HCT116 (cell line): ENCODE results near the gene FAM174A. TPM values are rescaled to one million over a fixed set of nuclear protein-coding genes. Genes with fewer than 3 reads are reported as not detected.

Source experiments
- ATAC-seq: fragments of 200-7000 bp; cut with Tn5 transposase; 2 replicates; pipeline ENCODE4 v1.9.1; 2020; ENCODE audit warnings: mild to moderate bottlenecking, moderate library complexity
- BruUV-seq: library from RNA; stranded (reverse); fragments of 400-500 nt; replicated peaks from 2 replicates; lab custom pipeline; 2021; lab: Mats Ljungman, UMichigan
- CTCF ChIA-PET: fragments of 300-600 bp; sonication (Branson Sonifier 250); formaldehyde crosslinking; loops from one replicate; lab custom pipeline; 2021; ENCODE audit warnings: antibody characterized with exemption; lab: Charles Lee
- POLR2A ChIA-PET: fragments of 300-600, 350-600 bp; sonication (Branson Sonifier 250); formaldehyde crosslinking; loops from one replicate; lab custom pipeline; 2021; ENCODE audit warnings: antibody characterized with exemption; lab: Charles Lee
- RAD21 ChIA-PET, 2 experiments: fragments of 300-600 bp; sonication (Branson Sonifier 250); formaldehyde crosslinking; loops; one replicate each; lab custom pipeline; 2023; ENCODE audit warnings: low total read pairs in 2 of 2; ENCODE audit not compliant: uncharacterized antibody in 2 of 2, unreplicated experiment in 2 of 2, low non-redundant PET in 1 of 2; lab: Charles Lee
- DNase-seq: peaks from one replicate; pipeline ENCODE4 v3.0.0-alpha.2; 2010; ENCODE audit warnings: low read depth, low spot score
- H2AFZ ChIP-seq: fragments of 200-600 bp; shearing (Covaris generic), sonication (generic); 2 replicates; pipeline ENCODE4 v1.6.1; 2017; ENCODE audit warnings: low read depth, mixed run types, mixed read lengths, antibody characterized with exemption, low read length; ENCODE audit not compliant: poor library complexity, severe bottlenecking
- H3K27ac ChIP-seq: 2 replicates; pipeline ENCODE4 v1.5.1; 2012; ENCODE audit warnings: low read depth, low read length
- H3K27me3 ChIP-seq: fragments of 200-600 bp; sonication (generic); 2 replicates; pipeline ENCODE4 v1.6.1; 2016; ENCODE audit warnings: mixed run types, low read length, mixed read lengths; ENCODE audit not compliant: insufficient read depth
- H3K36me3 ChIP-seq, 2 experiments: fragments of 200-500 bp in 1 of 2; fragments of 200-600 bp in 1 of 2; sonication (Bioruptor generic) in 1 of 2; sonication (generic) in 1 of 2; 2 replicates each; pipeline versions ENCODE4 v1.5.1 to v1.6.1; 2014 to 2016; ENCODE audit warnings: low read length in 2 of 2, inconsistent platforms in 1 of 2, mixed read lengths in 1 of 2, mixed run types in 1 of 2; ENCODE audit not compliant: insufficient read depth in 2 of 2, control insufficient read depth in 1 of 2
- H3K4me1 ChIP-seq, 2 experiments: fragments of 200-600 bp in 1 of 2; sonication (generic) in 1 of 2; 2 replicates each; pipeline versions ENCODE4 v1.5.1 to v1.6.1; 2012 to 2017; ENCODE audit warnings: low read length in 2 of 2, inconsistent platforms in 1 of 2, mild to moderate bottlenecking in 1 of 2, mixed read lengths in 1 of 2, mixed run types in 1 of 2, moderate library complexity in 1 of 2; ENCODE audit not compliant: insufficient read depth in 2 of 2, control insufficient read depth in 1 of 2
- H3K4me2 ChIP-seq: fragments of 200-600 bp; sonication (generic); 2 replicates; pipeline ENCODE4 v1.6.1; 2017; ENCODE audit warnings: mixed run types, low read length, mixed read lengths
- H3K4me3 ChIP-seq, 2 experiments: fragments of 200-600 bp in 1 of 2; sonication (generic) in 1 of 2; replicated peaks in 1 of 2; 2 replicates each; pipeline ENCODE4 v1.5.1; 2011 to 2016; ENCODE audit warnings: low read length in 2 of 2, control low read depth in 1 of 2, low read depth in 1 of 2, mild to moderate bottlenecking in 1 of 2, mixed read lengths in 1 of 2, mixed run types in 1 of 2
- H3K79me2 ChIP-seq: fragments of 200-600 bp; sonication (generic); 2 replicates; pipeline ENCODE4 v1.6.1; 2017; ENCODE audit warnings: mild to moderate bottlenecking, mixed run types, low read length, moderate library complexity, mixed read lengths; ENCODE audit not compliant: insufficient read depth
- H3K9ac ChIP-seq: fragments of 200-600 bp; sonication (generic); 2 replicates; pipeline ENCODE4 v1.6.1; 2016; ENCODE audit warnings: low read length, mixed read lengths
- H3K9me2 ChIP-seq: fragments of 200-600 bp; sonication (generic), shearing (Covaris generic); 2 replicates; pipeline ENCODE4 v1.6.1; 2017; ENCODE audit warnings: mixed run types, mild to moderate bottlenecking, moderate library complexity; ENCODE audit not compliant: insufficient read depth
- H3K9me3 ChIP-seq, 2 experiments: fragments of 200-500 bp in 1 of 2; fragments of 200-600 bp in 1 of 2; sonication (Bioruptor generic) in 1 of 2; sonication (generic) in 1 of 2; 2 replicates each; pipeline ENCODE4 v1.6.1; 2014 to 2017; ENCODE audit warnings: low read length in 2 of 2, mixed read lengths in 2 of 2, inconsistent platforms in 1 of 2, low read depth in 1 of 2, mild to moderate bottlenecking in 1 of 2, mixed run types in 1 of 2, moderate library complexity in 1 of 2; ENCODE audit not compliant: control insufficient read depth in 1 of 2, insufficient read depth in 1 of 2
- H4K20me1 ChIP-seq: fragments of 200-600 bp; sonication (generic), shearing (Covaris generic); 2 replicates; pipeline ENCODE4 v1.6.1; 2017; ENCODE audit warnings: mixed run types, mild to moderate bottlenecking, moderate library complexity; ENCODE audit not compliant: insufficient read depth
- ATF3 ChIP-seq: IDR thresholded peaks from 2 replicates; pipeline ENCODE4 v1.6.1; 2012
- CTCF ChIP-seq, 3 experiments: fragments of 200-600 bp in 1 of 3; sonication (generic) in 1 of 3; IDR thresholded peaks in 2 of 3; conservative IDR thresholded peaks in 1 of 3; 2 replicates each; pipeline ENCODE4 v1.5.1; 2012 to 2017; ENCODE audit warnings: low read depth in 2 of 3, low read length in 2 of 3, antibody characterized with exemption in 1 of 3, borderline replicate concordance in 1 of 3, control low read depth in 1 of 3, mild to moderate bottlenecking in 1 of 3, mixed read lengths in 1 of 3, mixed run types in 1 of 3, moderate library complexity in 1 of 3; ENCODE audit not compliant: insufficient read depth in 1 of 3
- EGR1 ChIP-seq: IDR thresholded peaks from 2 replicates; pipeline ENCODE4 v1.6.1; 2012; ENCODE audit warnings: low read depth
- EZH2 ChIP-seq: fragments of 200-600 bp; sonication (generic); IDR thresholded peaks from 2 replicates; pipeline ENCODE4 v1.6.1; 2017; ENCODE audit warnings: antibody characterized with exemption, mixed run types
- EZH2phosphoT487 ChIP-seq: fragments of 200-600 bp; IDR thresholded peaks from 2 replicates; pipeline ENCODE4 v1.6.1; 2018; ENCODE audit warnings: antibody characterized with exemption, borderline replicate concordance
- MAX ChIP-seq: IDR thresholded peaks from 2 replicates; pipeline ENCODE4 v1.6.1; 2012
- POLR2A ChIP-seq: IDR thresholded peaks from 2 replicates; pipeline ENCODE4 v1.7.0; 2011; ENCODE audit warnings: borderline replicate concordance; ENCODE audit not compliant: insufficient read depth, insufficient read length; ENCODE audit errors: extremely low read depth
- RAD21 ChIP-seq: IDR thresholded peaks from 2 replicates; pipeline ENCODE4 v1.6.1; 2012; ENCODE audit warnings: low read depth, mild to moderate bottlenecking
- REST ChIP-seq: IDR thresholded peaks from 2 replicates; pipeline ENCODE4 v1.6.1; 2012; ENCODE audit warnings: low read depth
- SP1 ChIP-seq: IDR thresholded peaks from 2 replicates; pipeline ENCODE4 v1.6.1; 2012; ENCODE audit warnings: low read depth
- SRF ChIP-seq: IDR thresholded peaks from 2 replicates; pipeline ENCODE4 v1.6.1; 2012; ENCODE audit warnings: low read depth
- YY1 ChIP-seq: IDR thresholded peaks from 2 replicates; pipeline ENCODE4 v1.6.1; 2011; ENCODE audit warnings: low read length, low read depth, moderate library complexity, mild to moderate bottlenecking; ENCODE audit not compliant: insufficient replicate concordance; ENCODE audit errors: extremely low read depth
- ZBTB33 ChIP-seq: IDR thresholded peaks from 2 replicates; pipeline ENCODE4 v1.6.1; 2011; ENCODE audit warnings: mild to moderate bottlenecking, low read length, moderate library complexity; ENCODE audit not compliant: insufficient replicate concordance; ENCODE audit errors: extremely low read depth
- ZFX ChIP-seq: fragments of 450-650 bp; IDR thresholded peaks from 2 replicates; pipeline ENCODE4 v1.6.1; 2017
- ZNF274 ChIP-seq: fragments of 200-500 bp; sonication (Bioruptor generic); IDR thresholded peaks from 2 replicates; pipeline ENCODE4 v1.6.1; 2014; ENCODE audit warnings: mild to moderate bottlenecking, low read depth, low read length, inconsistent platforms
- intact Hi-C: fragments of 100-400 bp; cut with micrococcal nuclease; formaldehyde crosslinking; loops from 2 replicates; pipeline ENCODE4 v1.10.0; 2022
- total RNA-seq: library from RNA; stranded (reverse); gene quantifications from one replicate; pipeline ENCODE4 v1.2.1, GENCODE V29; 2021; ENCODE audit not compliant: unreplicated experiment

FAM174A gene
- total RNA-seq, 1 experiment from 2014 or later, result 8.6 TPM

- Histone ChIP-seq H3K27me3 (no peaks in the 10 kb centered on the region), H3K4me1 (no peaks in the 10 kb centered on the region), H2AFZ (no peak overlapping the region), H3K9ac (no peak overlapping the region), H3K9me2 (no peaks in the 10 kb centered on the region), H3K4me2 (no peak overlapping the region), H3K9me3 (no peaks in the 10 kb centered on the region), H4K20me1 (no peaks in the 10 kb centered on the region), H3K27ac (no peak overlapping the region), H3K36me3 (no peaks in the 10 kb centered on the region), H3K79me2 (no peaks in the 10 kb centered on the region), H3K4me3 (no peak overlapping the region)
- BruUV-seq, result no TSS peak
- ChIA-PET POLR2A (no interaction called here), CTCF (no interaction called here), RAD21 (no interaction called here)
- no peak for ATAC-seq
- TF ChIP-seq ZNF274 (no peak), EGR1 (no peak), ATF3 (no peak), ZBTB33 (no peak), POLR2A (no peak), ZFX (no peak), SRF (no peak), EZH2phosphoT487 (no peak), EZH2 (no peak), CTCF (IDR thresholded peaks at IDR 0.05 in 2 of 3, conservative IDR thresholded peaks at IDR 0.05 in 1 of 3; ENCODE audit: borderline replicate concordance in 1 of 3, insufficient read depth in 1 of 3, low read depth in 2 of 3, low read length in 2 of 3) (no peak), SP1 (no peak), RAD21 (no peak), REST (no peak), YY1 (no peak), MAX (no peak)
- no peak for DNase-seq
- intact Hi-C loops, result no loop called here
These were observed 60.1 kb downstream of the FAM174A start for GRCh38 chr5:100595152-100595811.
